Measurements from ENCODE around the gene PALS1.
A peak's percentile ranks its signal among the peaks of the same experiment; 100 is the strongest.

PALS1 gene

GRCh38 chr14:67218126-67218525, 23.1 kb upstream of the PALS1 start:
- CTCF ChIA-PET, result no interaction called here
- DNase-seq (ENCODE audit: extremely low spot score), result no peak
- TF ChIP-seq FOXA1 (IDR thresholded peaks at IDR 0.05) (no peak), LEF1 (IDR thresholded peaks at IDR 0.05; ENCODE audit: borderline replicate concordance) (no peak), NFRKB (IDR thresholded peaks at IDR 0.05) (no peak)
- POLR2A ChIA-PET, result no interaction called here

GRCh38 chr14:67221248-67221981, 19.8 kb upstream of the PALS1 start:
- POLR2A ChIA-PET, result no interaction called here
- DNase-seq (ENCODE audit: extremely low spot score), result peak; percentile 28
- TF ChIP-seq ARNT (IDR thresholded peaks at IDR 0.05), result no peak
- no peak for TF ChIP-seq CTBP1 (IDR thresholded peaks at IDR 0.05; ENCODE audit: borderline replicate concordance)
- TF ChIP-seq FOXK2 (IDR thresholded peaks at IDR 0.05), result no peak
- no peak for TF ChIP-seq TARDBP (IDR thresholded peaks at IDR 0.05)
- no peak for TF ChIP-seq NFRKB (IDR thresholded peaks at IDR 0.05)
- TF ChIP-seq FOXM1 (IDR thresholded peaks at IDR 0.05; ENCODE audit: borderline replicate concordance), result no peak
- no peak for TF ChIP-seq ELF4 (IDR thresholded peaks at IDR 0.05)
- CTCF ChIA-PET, result no interaction called here

GRCh38 chr14:67221982-67222328, 19.3 kb upstream of the PALS1 start:
- no peak for TF ChIP-seq LEF1 (IDR thresholded peaks at IDR 0.05; ENCODE audit: borderline replicate concordance)
- TF ChIP-seq NFRKB (IDR thresholded peaks at IDR 0.05), result no peak
- no peak for TF ChIP-seq FOXA1 (IDR thresholded peaks at IDR 0.05)
- TF ChIP-seq TARDBP (IDR thresholded peaks at IDR 0.05), result no peak
- no peak for TF ChIP-seq BHLHE40 (IDR thresholded peaks at IDR 0.05; ENCODE audit: borderline replicate concordance)
- CTCF ChIA-PET, result no interaction called here
- POLR2A ChIA-PET, result no interaction called here
- no peak for DNase-seq (ENCODE audit: extremely low spot score)

- TF ChIP-seq FOXM1 (IDR thresholded peaks at IDR 0.05; ENCODE audit: borderline replicate concordance) (no peak), NFRKB (IDR thresholded peaks at IDR 0.05) (no peak), LEF1 (IDR thresholded peaks at IDR 0.05; ENCODE audit: borderline replicate concordance) (no peak), CTBP1 (IDR thresholded peaks at IDR 0.05; ENCODE audit: borderline replicate concordance) (no peak), FOXK2 (IDR thresholded peaks at IDR 0.05) (no peak), ZNF384 (IDR thresholded peaks at IDR 0.05) (no peak), L3MBTL2 (conservative IDR thresholded peaks at IDR 0.05) (no peak), ELF4 (IDR thresholded peaks at IDR 0.05) (no peak)
- no peak for DNase-seq (ENCODE audit: extremely low spot score)
- ChIA-PET POLR2A (interaction anchor here (1.6 kb wide), 1 partner anchor 16 kb away, joined by 5 read pairs; the partner anchor contains the start of gene PALS1), CTCF (no interaction called here)
Observed at GRCh38 chr14:67225523-67225922, 15.7 kb upstream of the PALS1 start.

GRCh38 chr14:67228325-67228984, 12.8 kb upstream of the PALS1 start:
- POLR2A ChIA-PET, result no interaction called here

GRCh38 chr14:67232066-67232465, 9.2 kb upstream of the PALS1 start:
- ChIA-PET CTCF (interaction anchor here (0.7 kb wide), 1 partner anchor 54 kb away, joined by 4 read pairs; no protein-coding TSS in a partner anchor), POLR2A (no interaction called here)
- no peak for DNase-seq (ENCODE audit: extremely low spot score)
- TF ChIP-seq FOXM1 (IDR thresholded peaks at IDR 0.05; ENCODE audit: borderline replicate concordance) (no peak), CTBP1 (IDR thresholded peaks at IDR 0.05; ENCODE audit: borderline replicate concordance) (no peak), NFRKB (IDR thresholded peaks at IDR 0.05) (no peak), FOXA1 (IDR thresholded peaks at IDR 0.05) (no peak), ELF4 (IDR thresholded peaks at IDR 0.05) (no peak), L3MBTL2 (conservative IDR thresholded peaks at IDR 0.05) (no peak), BHLHE40 (IDR thresholded peaks at IDR 0.05; ENCODE audit: borderline replicate concordance) (no peak), LEF1 (IDR thresholded peaks at IDR 0.05; ENCODE audit: borderline replicate concordance) (no peak), TARDBP (IDR thresholded peaks at IDR 0.05) (no peak), SUZ12 (IDR thresholded peaks at IDR 0.05) (no peak), FOXK2 (IDR thresholded peaks at IDR 0.05) (no peak), ZNF384 (IDR thresholded peaks at IDR 0.05) (no peak), SP1 (IDR thresholded peaks at IDR 0.05) (no peak), HDGF (IDR thresholded peaks at IDR 0.05; ENCODE audit: borderline replicate concordance) (no peak), ARNT (IDR thresholded peaks at IDR 0.05) (no peak)

More at GRCh38 chr14:67228325-67228984, 12.8 kb upstream of the PALS1 start:
- no peak for DNase-seq (ENCODE audit: extremely low spot score)
- CTCF ChIA-PET, result interaction anchor here (0.6 kb wide), 1 partner anchor 57 kb away, joined by 3 read pairs; no protein-coding TSS in a partner anchor
- no peak for TF ChIP-seq FOXM1 (IDR thresholded peaks at IDR 0.05; ENCODE audit: borderline replicate concordance)
- TF ChIP-seq BHLHE40 (IDR thresholded peaks at IDR 0.05; ENCODE audit: borderline replicate concordance), result no peak
- TF ChIP-seq ZNF384 (IDR thresholded peaks at IDR 0.05), result no peak
- no peak for TF ChIP-seq ELF4 (IDR thresholded peaks at IDR 0.05)
- TF ChIP-seq NFRKB (IDR thresholded peaks at IDR 0.05), result no peak
- TF ChIP-seq CTBP1 (IDR thresholded peaks at IDR 0.05; ENCODE audit: borderline replicate concordance), result no peak
- no peak for TF ChIP-seq FOXK2 (IDR thresholded peaks at IDR 0.05)
- TF ChIP-seq TARDBP (IDR thresholded peaks at IDR 0.05), result no peak
- no peak for TF ChIP-seq SP1 (IDR thresholded peaks at IDR 0.05)
- TF ChIP-seq HDGF (IDR thresholded peaks at IDR 0.05; ENCODE audit: borderline replicate concordance), result no peak

GRCh38 chr14:67232621-67233020, 8.6 kb upstream of the PALS1 start:
- ChIA-PET CTCF (interaction anchor here (0.7 kb wide), 1 partner anchor 53 kb away, joined by 4 read pairs; no protein-coding TSS in a partner anchor), POLR2A (no interaction called here)
- DNase-seq (ENCODE audit: extremely low spot score), result no peak
- TF ChIP-seq HDGF (IDR thresholded peaks at IDR 0.05; ENCODE audit: borderline replicate concordance) (no peak), BHLHE40 (IDR thresholded peaks at IDR 0.05; ENCODE audit: borderline replicate concordance) (no peak), SP1 (IDR thresholded peaks at IDR 0.05) (no peak), ZNF384 (IDR thresholded peaks at IDR 0.05) (no peak), L3MBTL2 (conservative IDR thresholded peaks at IDR 0.05) (no peak), LEF1 (IDR thresholded peaks at IDR 0.05; ENCODE audit: borderline replicate concordance) (no peak), PKNOX1 (IDR thresholded peaks at IDR 0.05) (no peak)
